Kidney epithelial cell (primary cell): Measurements from ENCODE around the gene AHNAK2. TPM values are rescaled to one million over a fixed set of nuclear protein-coding genes. Genes with fewer than 3 reads are reported as not detected.

Experiments
- DNase-seq: peaks from one replicate; pipeline ENCODE4 v3.0.0-alpha.2; 2010; ENCODE audit warnings: low read depth
- H3K27me3 ChIP-seq: 2 replicates; pipeline ENCODE4 v1.6.0; 2011; ENCODE audit warnings: low read length; ENCODE audit not compliant: control insufficient read depth, insufficient read depth
- H3K36me3 ChIP-seq: 2 replicates; pipeline ENCODE4 v1.5.1; 2011; ENCODE audit warnings: low read length; ENCODE audit not compliant: control insufficient read depth, insufficient read depth
- H3K4me3 ChIP-seq: 2 replicates; pipeline ENCODE4 v1.5.1; 2011; ENCODE audit warnings: low read depth, mild to moderate bottlenecking, control low read depth, low read length
- CTCF ChIP-seq: IDR thresholded peaks from 2 replicates; pipeline ENCODE4 v1.5.1; 2011; ENCODE audit warnings: mild to moderate bottlenecking, moderate library complexity, low read length, control low read depth, inconsistent platforms; ENCODE audit not compliant: insufficient read depth, poor library complexity, severe bottlenecking
- total RNA-seq: library from RNA; depleted of rRNA; stranded (reverse); fragments of >200 nt; gene quantifications from 2 replicates; pipeline ENCODE4 v1.2.3, GENCODE V29; 2015

AHNAK2 gene
- total RNA-seq, 1 donor from 2014 or later = 121 TPM

GRCh38 chr14:104931304-104931770 lies 46.8 kb downstream of the AHNAK2 start:
- no peak for TF ChIP-seq CTCF
- Histone ChIP-seq H3K36me3 (no peaks in the 10 kb centered on the region), H3K27me3 (peaks cover 48% of the 10 kb centered on the region), H3K4me3 (no peak overlapping the region)
- DNase-seq = no peak

GRCh38 chr14:104930526-104931303 lies 47.5 kb downstream of the AHNAK2 start:
- TF ChIP-seq CTCF = no peak

GRCh38 chr14:104929268-104930230 lies 48.6 kb downstream of the AHNAK2 start:
- no peaks in the 10 kb centered on the region for H3K36me3 ChIP-seq
- TF ChIP-seq CTCF = no peak
- peaks cover 41% of the 10 kb centered on the region for H3K27me3 ChIP-seq
- DNase-seq = no peak
- no peak overlapping the region for H3K4me3 ChIP-seq

More at GRCh38 chr14:104930526-104931303, 47.5 kb downstream of the AHNAK2 start:
- Histone ChIP-seq H3K4me3 (no peak overlapping the region), H3K27me3 (peaks cover 48% of the 10 kb centered on the region), H3K36me3 (no peaks in the 10 kb centered on the region)
- no peak for DNase-seq

- H3K27me3 ChIP-seq = peaks cover 34% of the 10 kb centered on the region
- DNase-seq = no peak
- TF ChIP-seq CTCF = no peak
- H3K36me3 ChIP-seq = no peaks in the 10 kb centered on the region
- H3K4me3 ChIP-seq = no peak overlapping the region
Observed at GRCh38 chr14:104928391-104929133, 49.6 kb downstream of the AHNAK2 start.

GRCh38 chr14:104927901-104928300 lies 50.3 kb downstream of the AHNAK2 start:
- H3K4me3 ChIP-seq = no peak overlapping the region
- H3K36me3 ChIP-seq = no peaks in the 10 kb centered on the region
- no peak for DNase-seq
- peaks cover 30% of the 10 kb centered on the region for H3K27me3 ChIP-seq
- TF ChIP-seq CTCF = no peak
